Measurements from ENCODE around the gene ACSBG1.
"Not testable (repeated sequence)": the region's sequence is repeated elsewhere in the genome, so short reads cannot be mapped to it uniquely, and the experiment has no call there.

Gene ACSBG1

DNA sequence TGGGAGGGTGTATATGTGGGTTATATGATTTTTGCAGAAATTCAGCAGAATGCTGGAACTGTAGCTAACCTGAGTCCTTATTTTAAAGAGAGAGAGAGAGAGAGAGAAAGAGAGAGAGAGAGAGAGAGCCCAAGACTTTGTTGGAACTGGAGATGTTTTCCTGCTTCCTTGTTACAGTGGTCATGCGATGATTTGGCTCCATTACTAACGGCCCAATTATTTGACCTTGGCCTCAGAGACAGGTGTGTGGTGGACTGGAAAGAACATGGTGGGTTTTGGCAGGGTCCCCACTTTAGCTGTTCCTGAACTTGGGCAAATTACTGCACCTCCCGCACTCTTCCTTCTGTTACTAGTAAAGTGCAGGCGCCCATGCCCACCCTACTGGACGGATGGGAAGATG lies 14.8 kb upstream of the ACSBG1 start:
- no peak for DNase-seq

DNA sequence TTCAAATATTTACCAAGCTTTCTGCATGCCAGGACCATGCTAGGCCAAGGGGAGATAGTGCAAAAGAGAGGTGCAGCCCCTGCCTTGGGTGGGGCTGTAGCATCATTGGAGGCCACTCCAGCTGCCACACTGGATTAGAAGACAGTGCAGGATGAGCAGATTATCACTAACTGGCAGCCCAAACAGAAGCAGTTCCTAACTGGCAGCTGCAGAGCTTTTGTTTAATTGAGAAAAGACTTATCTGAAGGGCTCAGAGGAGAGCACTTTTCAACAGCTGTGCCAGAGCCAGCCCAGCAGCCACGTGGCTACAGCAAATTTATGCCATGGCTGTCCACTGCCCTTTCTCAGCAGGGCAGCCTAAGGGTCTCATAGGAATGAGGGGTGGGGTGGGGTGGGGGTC lies 13.5 kb upstream of the ACSBG1 start:
- no peak for DNase-seq

DNA sequence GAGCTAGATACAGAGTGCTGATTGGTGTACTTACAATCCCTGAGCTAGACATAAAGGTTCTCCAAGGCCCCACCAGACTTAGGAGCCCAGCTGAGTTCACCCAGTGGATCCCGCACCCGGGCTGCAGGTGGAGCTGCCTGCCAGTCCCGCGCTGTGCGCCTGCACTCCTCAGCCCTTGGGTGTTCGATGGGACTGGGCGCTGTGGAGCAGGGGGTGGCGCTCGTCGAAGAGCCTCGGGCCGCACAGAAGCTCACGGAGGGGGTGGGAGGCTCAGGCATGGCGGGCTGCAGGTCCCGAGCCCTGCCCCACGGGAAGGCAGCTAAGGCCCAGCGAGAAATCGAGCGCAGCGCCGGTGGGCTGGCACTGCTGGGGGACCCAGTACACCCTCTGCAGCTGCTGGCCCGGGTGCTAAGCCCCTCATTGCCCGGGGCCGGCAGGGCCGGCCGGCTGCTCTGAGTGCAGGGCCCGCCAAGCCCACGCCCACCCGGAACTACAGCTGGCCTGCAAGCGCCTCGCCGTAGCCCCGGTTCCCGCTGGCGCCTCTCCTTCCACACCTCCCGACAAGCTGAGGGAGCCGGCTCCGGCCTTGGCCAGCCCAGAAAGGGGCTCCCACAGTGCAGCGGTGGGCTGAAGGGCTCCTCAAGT lies 11.7 kb upstream of the ACSBG1 start:
- DNase-seq: not testable (repeated sequence)

DNA sequence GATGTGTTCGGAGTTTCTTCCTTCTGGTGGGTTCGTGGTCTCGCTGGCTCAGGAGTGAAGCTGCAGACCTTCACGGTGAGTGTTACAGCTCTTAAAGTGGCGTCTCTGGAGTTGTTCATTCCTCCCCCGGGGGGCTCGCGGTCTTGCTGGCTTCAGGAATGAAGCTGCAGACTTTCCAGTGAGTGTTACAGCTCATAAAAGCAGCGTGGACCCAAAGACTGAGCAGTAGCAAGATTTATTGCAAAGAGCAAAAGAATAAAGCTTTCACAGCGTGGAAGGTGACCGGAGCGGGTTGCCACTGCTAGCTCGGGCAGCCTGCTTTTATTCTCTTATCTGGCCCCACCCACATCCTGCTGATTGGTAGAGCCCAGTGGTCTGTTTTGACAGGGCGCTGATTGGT lies 11.0 kb upstream of the ACSBG1 start:
- DNase-seq: not testable (repeated sequence)

DNA sequence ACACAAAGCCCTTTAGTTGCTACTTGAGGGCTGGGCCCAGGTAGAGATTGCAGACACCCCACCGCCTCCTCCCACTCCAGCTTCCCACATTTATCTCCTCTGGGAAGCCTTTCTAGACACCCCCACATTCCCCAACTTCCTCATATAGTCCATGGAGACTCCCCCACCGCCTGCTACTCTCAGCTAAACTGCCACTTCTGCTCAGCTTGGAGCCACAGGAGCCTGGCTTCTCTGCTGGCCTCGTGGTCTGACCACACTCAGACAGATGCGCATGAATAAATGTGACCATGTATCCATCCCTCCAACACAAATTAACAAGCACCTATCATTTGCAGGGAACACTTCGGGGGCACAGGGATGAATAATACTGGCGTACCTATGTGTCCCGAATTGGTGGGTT lies 10.5 kb upstream of the ACSBG1 start:
- DNase-seq: no peak

DNA sequence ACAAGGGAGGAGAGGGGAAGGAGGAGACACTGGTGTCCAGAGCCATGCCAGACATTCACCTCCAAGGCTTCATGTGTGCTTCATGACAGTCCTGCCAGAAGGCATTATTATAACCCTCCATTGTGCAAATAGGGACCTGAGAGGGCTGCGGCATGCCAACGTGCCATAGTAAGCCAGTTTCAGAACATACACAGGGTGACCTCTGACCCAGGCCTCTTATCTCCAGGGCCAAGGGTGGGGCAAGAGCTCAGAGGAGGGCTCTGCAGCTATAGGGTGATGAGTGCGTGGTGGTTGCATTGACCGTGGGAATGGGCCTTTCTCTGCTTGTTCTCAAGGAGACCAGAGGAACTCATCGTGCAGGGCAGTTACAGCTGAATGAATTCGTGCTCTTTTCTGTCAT lies 9.7 kb upstream of the ACSBG1 start:
- DNase-seq: no peak

DNA sequence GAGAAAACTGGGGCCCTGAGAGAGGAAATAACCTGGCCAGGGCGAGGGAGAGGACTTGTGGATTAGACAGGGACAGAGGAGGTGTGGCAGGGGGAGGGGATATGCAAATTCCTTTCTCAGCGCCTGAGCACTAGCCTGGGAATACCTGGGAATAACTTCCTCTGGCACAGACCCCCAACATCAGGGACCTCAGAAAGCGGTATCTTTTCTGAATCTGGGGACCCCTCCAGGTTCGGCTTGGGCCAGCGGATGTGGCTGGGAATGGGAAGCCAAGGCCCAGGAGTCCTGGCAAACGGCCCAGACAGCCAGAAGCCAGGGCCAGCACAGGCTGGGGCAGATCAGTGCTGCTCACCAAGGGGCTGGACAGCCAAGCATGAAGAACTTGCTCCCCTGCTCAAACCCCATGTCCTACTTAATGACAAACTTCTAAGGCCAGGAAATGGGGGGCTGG lies 9.2 kb upstream of the ACSBG1 start:
- no peak for DNase-seq

DNA sequence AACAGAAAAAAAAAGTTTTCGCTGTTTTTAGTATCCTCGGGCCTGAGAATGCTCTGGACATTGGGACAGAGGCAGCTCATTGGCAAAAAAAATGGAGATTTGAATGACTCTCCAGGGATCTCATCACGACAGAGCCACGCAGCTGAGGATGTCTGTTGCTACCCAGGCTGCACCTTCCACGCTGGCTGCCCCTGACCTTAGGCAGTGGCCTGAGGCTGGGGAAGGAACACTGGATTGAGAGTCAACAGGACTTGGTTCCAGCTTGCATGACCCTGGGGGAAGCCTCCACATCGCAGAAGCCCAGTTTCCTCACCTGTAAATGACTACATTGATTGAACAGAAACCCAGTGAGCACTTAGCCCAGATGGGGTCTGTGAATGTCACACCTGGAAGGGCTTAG lies 8.7 kb upstream of the ACSBG1 start:
- peak in 1 of 3 experiments; percentile 16 for DNase-seq

DNA sequence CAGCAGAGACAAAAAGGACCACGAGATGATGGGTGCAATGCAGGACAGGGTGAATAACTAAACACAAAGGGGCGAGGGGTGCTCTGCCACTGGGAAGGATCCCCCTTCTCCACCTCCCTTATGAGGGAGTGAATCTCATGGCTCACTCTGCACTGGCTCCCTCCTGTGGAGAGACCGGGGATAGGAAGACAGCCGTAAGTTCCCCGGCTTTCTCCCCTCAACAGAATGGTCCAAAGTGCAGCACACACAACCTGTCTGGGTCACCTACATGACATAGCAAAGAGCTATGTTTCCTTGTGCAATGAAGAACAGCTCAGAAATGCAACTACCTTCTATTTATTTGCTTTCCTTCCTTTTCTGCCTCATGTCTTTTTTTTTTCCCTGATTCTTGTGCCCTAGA lies 7.8 kb upstream of the ACSBG1 start:
- peak in 2 of 3 experiments; percentile 28 to 57 for DNase-seq

DNA sequence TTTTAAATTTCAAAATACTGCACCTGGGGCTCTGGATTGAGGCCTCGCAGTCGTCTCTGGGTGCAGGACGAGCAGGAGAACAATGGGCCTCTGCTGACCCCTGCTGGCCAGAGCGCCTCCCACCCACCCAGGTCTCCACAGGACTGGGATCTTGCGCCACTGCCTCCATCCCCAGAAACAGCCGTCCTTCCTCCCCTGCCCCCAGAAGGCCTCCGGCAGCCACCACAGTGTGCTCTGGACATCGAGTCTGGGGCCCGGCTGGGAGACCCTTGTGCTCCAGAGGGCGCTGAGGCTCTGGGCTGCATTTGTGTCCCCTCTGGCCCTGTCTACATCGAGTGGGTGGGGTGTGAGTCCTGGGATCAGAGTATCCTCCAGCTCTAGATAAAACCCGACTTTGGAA lies 6.7 kb upstream of the ACSBG1 start:
- DNase-seq: peak; percentile 46 to 89 (median 75)

DNA sequence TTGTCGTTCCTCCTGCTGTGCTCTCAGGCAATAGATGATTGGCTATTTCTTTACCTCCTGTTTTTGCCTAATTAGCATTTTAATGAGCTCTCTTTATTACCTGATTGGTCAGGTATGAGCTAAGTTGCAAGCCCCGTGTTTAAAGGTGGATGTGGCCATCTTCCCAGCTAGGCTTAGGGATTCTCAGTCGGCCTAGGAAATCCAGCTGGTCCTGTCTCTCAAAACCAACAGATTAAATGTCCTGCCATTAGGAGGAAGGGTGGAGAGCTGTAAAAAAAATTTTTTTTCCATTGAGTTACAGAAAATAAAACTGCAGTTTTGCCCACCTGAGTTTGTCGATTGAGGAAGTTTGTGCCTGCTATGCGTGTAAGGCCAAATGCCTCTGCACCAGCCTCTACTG lies 5.4 kb upstream of the ACSBG1 start:
- no peak for DNase-seq

DNA sequence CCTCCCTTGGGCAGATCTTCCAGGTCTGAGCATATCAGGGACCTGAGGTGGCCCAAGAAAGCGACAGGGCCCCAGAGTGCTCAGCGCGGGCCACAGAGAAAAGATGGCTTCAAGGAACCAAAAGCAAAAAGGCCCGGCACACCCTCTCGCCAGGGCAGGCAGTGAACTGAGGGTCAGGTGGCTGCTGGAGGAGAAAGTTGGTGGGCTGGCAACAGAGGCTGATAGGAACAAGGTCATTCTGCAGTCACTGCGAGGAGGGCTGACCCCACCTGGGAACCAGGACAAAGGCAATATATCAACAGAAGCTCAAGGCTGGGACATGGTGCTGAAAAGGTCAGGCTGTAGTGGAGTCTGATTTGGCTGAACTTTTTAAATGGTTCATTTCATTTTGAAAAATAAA lies 2.8 kb upstream of the ACSBG1 start:
- no peak for DNase-seq

DNA sequence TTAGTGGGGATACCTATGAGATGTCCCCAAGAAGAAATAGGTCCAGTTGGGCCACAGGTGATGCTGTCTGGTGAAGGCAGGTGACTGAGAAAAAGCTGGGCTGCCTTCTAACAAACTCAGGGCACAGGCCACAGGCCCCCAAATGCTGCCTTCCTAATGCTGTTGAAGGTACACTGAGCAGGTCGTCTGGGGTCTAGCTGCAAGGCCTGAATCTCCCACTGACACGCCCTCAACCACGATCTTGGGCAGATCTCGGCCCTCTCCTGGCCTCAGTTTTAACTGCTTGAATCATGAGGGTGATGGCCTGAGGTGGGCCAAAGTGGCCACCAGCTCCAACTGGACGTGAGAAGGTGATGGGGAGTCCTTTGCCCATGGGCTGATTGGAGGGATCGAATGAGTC lies 2.1 kb upstream of the ACSBG1 start:
- DNase-seq: no peak

DNA sequence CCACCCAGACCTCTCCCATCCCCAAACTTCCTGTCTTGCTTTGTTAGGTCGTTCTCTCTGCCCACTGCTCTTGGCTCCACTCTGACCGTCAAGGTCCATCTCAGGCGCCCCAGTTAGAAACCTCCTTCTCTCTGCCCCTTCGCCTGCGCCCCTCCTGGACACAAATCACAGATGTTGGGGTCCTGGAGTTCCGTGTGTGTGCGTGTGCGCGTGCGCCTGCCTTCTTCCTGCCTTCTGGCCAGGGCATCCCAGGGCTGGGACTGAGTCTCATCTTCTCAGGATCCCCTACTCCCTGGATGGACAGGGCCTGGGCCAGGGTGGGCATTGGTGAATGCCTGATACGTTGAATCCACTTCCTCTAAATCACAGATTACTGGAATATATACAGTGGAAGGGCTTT lies 869 bp downstream of the ACSBG1 start:
- DNase-seq: no peak

DNA sequence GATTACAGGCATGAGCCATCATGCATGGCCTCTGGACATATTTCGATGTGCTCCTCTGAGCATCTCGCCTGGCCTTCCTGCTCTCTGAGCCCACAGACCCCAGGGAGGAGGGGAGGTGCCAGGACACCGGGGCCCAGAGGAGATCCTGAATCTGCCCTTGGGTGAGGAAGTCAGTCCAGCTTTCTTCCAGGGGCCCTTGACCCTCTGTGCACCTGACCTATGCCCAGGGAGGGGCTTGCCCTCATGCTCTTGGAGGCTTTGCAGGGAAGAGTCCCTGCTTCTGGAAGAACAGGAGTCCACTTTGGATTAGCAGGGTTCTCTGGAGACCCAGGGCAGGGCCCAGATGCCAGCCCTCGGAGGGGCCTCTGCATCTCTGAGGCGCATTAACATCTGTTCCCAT lies 1.4 kb downstream of the ACSBG1 start:
- no peak for DNase-seq

DNA sequence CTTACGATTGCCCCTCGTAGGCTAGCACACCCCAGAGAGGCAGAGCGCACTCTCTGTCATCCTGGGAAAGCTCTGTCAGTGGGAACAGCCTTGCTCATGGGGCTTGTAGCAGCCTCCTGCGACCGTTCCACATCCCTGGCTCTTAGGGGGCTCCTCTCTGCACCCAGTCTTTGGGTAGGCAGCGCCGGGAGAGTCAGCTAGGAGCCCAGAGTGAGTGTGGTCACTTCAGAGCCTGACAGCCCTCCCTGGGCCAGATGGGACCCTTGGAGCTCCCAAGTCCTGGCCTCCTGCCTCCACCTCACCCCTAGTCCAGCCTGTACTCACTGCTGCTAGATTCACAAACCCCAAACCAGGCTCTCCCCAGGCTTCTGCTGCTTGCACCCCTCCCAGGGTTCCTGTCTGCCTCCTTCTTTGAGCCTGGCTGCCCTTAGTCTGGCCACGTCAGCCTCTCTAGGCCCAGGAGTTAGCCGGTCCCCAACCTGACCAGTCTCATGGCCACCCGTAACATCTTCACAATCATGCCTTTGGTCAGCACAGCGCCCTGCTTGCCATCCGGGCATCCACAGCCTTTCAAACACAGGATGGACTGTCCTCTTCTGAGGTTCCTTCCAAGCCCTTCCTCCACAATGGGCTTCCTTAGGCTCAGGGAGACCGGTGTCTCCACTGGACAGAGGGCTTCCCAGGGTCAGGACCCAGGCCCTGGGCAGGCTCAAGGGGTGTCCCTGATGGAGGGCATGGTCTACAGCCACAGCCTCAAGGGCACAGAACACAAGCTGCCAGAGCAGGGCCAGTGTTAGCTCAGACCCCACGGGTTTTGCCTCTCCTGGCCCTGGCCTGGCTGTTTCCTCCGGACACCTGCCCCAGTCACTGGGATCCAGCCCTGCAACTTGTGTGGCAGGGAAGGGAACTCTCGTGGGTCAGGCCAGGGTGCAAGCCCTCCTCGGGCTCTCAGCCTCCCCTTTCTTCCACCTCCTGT lies 4.6 kb downstream of the ACSBG1 start:
- DNase-seq: no peak

DNA sequence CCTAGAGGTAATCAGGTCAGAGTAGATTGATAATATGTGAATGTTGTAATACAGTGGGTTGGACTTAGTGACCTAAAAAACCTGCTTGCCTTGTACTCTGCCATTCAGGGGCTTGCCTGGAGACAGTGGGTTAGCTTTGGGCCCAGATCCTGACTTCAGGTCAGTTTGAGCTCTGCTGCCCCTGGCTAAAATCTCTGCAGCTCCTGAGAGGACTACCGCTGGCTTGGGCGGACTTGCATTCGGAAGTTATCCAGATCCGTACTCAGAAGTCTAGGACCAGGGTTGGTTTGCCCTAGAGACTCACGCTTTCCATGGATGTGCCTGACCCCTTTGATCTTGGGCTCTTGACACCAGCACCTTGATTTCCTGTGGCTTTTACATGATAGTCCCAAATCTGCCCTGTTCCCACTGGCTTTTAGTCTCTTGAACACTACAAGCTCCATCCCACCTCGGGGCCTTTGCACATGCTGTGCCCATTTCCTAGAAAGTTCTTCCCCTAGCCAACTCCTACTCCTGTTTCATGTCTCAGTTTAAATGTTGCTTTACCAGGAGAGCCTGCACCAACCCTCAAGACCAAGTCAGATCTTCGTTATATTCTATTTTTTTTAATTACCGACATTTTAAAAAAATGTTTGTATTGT lies 5.9 kb downstream of the ACSBG1 start:
- no peak for DNase-seq

DNA sequence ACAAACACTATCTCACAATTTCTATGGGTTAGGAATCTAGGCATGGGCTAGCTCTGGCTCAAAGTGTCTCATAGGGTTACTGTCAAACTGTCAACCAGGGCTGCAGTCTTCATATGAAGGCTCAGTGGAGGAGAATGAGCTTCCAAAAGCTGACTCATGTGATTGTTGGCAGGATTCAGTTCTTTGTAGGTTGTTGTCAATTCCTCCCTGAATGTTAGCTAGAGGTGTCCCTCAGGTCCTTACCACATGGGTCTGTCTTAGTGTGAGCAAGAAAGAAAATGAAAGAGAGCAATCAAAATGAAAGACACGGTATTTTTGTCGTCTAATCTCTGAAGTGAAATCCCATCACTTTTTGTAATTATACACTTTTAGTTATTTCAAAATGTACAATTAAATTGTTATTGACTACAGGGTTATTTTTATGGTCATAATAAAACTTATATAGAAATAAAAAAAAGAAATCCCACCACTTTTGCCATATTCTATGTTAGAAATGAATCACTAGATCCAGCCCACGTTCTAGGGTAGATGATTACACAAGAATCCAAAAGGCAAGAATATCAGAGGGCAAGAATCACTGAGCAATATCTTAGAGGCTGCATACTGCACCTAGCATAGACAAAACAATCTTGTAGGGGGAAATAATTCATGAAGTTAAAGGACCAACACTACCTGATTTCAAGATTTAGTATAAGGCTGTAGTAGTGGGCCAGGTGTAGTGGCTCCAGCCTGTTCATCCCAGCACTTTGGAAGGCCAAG lies 8.4 kb downstream of the ACSBG1 start:
- no peak for DNase-seq

DNA sequence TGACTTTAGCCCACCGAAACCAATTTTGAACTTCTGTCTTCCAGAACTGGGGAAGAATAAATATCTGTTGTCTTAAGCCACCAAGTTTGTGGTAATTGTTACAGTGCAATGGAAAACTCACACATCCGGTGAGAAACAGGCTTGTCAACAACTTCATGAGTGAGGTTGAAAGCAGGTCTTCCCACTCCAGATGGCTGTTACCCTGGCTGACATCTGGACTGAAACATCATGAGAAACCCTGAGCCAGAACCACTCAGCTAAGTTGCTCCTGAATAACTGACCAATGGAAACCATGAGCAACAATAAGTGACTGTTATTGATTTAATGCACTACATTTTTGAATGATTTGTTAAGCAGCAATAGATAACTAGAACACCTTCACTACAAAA lies 10.3 kb downstream of the ACSBG1 start:
- DNase-seq: no peak

DNA sequence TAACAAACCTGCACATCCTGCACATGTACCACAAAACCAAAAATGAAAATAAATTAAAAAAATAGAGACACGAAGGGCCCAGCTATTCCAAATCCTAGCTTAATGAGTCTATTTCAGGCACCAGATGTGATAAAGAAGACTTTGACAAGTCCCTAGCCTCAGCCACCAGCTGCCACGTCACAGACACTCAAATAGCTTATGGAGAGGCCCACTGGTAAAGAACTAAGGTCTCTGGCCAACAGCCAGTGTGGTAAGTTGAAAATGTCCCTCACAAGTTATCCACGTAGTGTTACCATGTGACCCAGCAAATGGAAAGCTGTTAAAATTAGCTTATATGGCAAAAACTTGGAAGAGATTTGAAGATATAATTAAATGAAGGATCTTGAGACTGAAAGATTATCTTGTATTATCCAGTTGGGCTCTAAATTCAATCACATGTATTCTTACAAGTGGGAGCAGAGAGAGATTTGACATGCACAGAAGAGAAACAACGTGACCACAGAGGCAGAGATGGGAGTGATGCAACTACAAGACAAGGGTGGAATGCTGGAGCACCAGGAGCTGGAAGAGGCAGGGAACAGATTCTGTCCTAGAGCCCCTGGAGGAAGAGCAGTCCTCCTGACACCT lies 10.9 kb downstream of the ACSBG1 start:
- DNase-seq: no peak

DNA sequence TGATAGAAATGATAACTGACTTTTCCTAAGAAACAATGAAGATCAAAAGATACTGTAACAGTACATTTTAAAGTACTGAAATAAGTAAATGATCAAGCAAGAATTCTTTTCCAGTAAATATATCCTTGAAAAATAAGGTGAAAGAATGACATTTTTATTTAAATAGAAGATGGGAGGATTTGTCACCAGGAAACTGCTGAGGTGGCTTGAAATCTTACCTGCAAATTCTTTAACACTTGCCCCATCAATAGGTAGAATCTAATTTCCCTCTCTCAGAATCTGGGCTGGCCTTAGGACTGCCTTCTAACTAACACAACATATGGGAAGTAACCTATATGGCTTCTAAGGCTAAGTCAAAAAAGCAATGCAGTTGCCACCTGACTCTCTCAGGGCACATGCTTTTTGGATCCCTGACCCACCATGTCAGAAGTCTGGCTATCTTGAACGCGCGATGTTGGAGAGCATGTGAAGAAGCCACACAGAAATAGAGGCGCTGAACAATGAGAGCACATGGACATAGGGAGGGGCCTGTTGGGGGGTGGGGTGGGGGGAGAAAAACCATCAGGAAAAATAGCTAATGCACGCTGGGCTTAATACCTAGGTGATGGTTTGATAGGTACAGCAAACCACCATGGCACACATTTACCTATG lies 11.5 kb downstream of the ACSBG1 start:
- no peak for DNase-seq

DNA sequence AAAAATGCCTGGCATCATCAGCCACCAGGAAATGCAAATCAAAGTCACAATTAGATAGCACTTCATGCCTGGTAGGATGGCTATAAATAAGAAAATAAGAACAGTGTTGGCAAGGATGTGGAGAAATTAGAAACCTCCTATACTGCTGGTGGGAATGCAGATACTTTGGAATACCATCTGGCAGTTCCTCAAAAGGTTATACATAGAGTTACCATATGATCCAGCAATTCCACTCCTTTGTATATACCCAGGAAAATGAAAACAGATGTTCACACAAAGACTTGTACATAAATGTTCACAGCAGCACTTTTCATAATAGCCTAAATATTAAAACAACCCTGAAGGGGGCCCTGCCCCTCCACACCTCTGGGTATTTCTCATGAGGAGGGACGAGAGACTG lies 13.7 kb downstream of the ACSBG1 start:
- DNase-seq: no peak

Measured in NCI-H1417 (cell line).